GM21528 (cell line): ENCODE measurements around the gene DMC1.

Source experiments
- ATAC-seq: cut with Tn5 transposase; IDR thresholded peaks from one replicate; pipeline ENCODE4 v1.9.1; 2021; ENCODE audit warnings: mild to moderate bottlenecking, moderate library complexity; ENCODE audit not compliant: unreplicated experiment, low FRiP score

The DMC1 gene

GRCh38 chr22:38567531-38568285, 2.3 kb downstream of the DMC1 start:
- ATAC-seq: no peak

DNA sequence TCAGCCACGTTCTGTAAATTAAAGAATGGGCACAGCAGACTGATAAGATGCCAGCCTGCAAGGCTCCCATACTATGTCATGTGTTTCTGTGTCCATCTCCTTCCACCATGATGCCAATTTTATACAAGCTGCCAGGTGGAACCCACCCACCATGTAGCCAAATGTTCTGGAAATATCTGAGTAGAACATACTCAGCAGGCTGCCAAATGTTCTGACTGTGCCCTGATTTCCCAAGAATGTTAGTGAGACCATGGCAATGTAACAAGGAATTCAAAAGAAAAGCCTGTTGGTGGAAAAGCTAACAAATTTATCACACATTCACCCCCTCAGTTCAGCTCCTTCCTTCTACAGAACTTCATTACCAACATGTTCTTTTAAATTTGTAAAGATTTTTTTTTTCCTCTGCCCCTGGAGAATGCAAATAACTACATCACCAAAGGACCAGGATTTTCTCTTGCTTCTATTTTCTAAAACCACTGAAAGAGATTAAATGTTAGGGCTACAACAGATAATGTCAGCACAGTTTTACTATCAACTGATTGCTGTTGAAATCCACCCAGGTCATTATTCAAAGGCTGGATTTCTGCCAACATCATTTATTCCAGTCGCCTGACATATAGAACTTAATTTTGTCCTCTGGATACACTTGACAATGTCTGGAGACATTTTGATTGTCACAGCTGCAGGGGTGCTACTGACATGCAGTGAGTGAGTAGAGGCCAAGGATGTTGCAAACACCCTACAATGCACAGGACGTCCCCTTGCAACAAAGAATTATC, 3.1 kb downstream of the DMC1 start:
- ATAC-seq: no peak

GRCh38 chr22:38565441-38565840, 4.5 kb downstream of the DMC1 start:
- no peak for ATAC-seq

- no peak for ATAC-seq
Measured at GRCh38 chr22:38564669-38565068, 5.3 kb downstream of the DMC1 start.

DNA sequence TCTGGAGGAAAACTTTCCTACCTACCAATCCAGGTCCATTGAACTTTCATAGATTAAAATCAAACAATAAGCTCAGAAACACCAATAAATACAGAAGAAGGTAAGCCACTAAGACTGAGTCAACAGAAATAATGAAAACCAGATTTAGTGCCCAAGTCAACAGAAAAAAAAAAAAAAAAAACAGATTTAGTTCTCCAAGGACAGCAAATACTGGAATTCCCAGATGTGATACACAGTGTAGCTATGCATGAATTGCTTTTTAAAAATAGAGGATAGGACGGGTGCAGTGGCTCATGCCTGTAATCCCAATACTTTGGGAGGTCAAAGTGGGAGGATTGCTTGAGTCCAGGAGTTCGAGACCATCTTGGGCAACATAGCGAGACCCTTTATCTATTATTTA, 15.7 kb downstream of the DMC1 start:
- no peak for ATAC-seq

- no peak for ATAC-seq
Measured at GRCh38 chr22:38549101-38549894, 20.7 kb downstream of the DMC1 start.

GRCh38 chr22:38540701-38541100, 29.3 kb downstream of the DMC1 start:
- ATAC-seq: no peak

- no peak for ATAC-seq
Measured at GRCh38 chr22:38531251-38531938, 38.6 kb downstream of the DMC1 start.

DNA sequence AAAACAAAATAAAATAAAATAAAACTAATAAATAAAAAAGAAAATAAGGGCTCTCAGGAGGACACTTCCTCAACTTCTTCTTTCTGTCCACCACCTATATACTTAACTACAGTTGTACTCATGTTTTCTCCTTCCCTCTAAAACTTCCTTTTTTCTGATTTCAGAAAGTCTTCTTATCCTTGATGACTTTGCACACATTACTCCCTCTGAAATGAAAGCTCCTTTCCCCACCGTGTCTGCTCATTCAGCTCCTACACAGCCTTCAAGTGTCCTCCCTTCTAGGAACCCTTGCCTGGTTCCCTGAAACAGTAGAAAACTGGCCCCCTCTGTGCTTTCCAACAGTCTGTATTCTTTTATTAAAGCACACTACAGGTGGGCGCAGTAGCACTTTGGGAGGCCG, 45.6 kb downstream of the DMC1 start:
- ATAC-seq: no peak

DNA sequence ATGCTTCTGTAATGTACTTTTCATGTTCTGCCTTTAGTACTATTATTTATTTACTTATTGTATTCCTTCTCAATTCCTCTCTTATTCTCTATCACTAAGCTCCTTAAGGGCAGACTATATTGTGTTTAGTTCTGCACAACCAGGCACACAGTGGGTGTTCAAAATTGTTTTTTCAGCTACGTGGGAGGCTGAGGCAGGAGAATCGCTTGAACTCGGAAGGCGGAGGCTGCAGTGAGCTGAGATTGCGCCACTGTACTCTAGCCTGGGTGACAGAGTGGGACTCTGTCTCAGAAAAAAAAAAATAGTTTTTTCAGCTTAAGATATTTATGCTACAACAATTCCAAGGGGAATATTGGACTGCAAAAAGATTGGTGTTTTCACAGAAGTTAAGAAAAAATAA, 46.5 kb downstream of the DMC1 start:
- ATAC-seq: no peak

GRCh38 chr22:38523029-38523428, 47.0 kb downstream of the DMC1 start:
- no peak for ATAC-seq

DNA sequence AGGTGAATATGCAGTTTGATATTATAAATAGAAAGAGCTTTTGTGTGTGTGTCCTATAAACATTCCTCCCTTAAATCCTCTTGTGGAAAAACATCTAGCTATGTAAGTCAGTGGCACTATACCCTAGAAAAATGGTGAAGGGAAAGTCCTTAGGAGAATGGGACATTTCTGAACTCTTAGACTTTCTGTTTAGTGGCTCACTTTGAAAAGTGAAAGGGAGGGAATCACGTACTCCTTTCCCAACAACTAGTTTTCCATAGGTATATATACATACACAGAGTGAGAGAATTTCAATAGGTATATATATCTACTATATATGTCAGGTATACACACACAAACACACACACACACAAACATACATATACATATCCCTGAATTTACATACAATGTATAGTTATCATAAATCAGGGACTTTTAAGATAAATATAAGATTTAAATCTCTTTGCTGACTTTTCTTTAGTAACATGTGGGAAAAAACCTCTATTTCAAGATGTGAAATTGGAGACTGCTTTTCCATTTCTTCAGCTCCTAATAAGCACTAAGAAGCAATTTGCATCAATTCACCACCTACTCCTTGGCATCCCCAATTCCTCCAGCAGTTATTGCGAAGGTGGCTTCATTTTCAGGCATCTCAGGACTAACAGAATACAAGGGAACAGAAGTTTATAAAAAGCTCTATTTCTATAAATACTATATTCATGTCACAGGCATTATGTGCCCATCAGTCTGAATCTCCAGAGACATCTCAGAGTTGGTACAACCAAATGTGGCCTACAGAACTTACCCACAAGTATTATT, 50.3 kb downstream of the DMC1 start:
- ATAC-seq: no peak

DNA sequence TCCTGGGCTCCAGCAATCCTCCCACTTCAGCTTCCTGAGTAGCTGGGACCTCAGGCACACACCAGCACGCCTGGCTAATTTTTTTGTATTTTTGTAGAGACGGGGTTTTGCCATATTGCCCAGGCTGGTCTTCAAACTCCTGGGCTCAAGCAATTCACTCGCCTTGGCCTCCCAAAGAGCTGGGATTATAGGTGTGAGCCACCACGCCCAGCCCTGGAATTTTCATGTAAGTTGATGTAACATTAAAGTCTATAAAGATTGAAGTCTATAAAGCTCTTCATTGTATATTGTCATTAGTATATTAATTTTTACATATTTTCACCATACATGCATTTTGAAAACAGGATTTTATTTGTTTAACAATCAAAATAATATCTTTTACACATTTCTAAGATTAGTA, 51.4 kb downstream of the DMC1 start:
- no peak for ATAC-seq

GRCh38 chr22:38513063-38513462, 56.9 kb downstream of the DMC1 start:
- ATAC-seq: no peak

GRCh38 chr22:38510416-38510970, 59.5 kb downstream of the DMC1 start:
- ATAC-seq: no peak

GRCh38 chr22:38506118-38506962, 63.6 kb downstream of the DMC1 start, which contains the start of gene DDX17:
TSS of gene DDX17 (minus strand) at chr22:38506311.
- peak; percentile 85 for ATAC-seq

GRCh38 chr22:38505541-38506117, 64.4 kb downstream of the DMC1 start:
- ATAC-seq: peak; percentile 34
